K562 (cell line): ENCODE results near the gene FUCA2.

Source experiments
- BRF1 ChIP-seq: IDR thresholded peaks from 3 replicates; pipeline ENCODE4 v1.6.1; 2011; ENCODE audit warnings: borderline replicate concordance, mild to moderate bottlenecking; ENCODE audit not compliant: insufficient read length; ENCODE audit errors: extremely low read depth
- CBX2 ChIP-seq: fragments of 200-600 bp; sonication (generic); IDR thresholded peaks from one replicate; pipeline ENCODE4 v1.6.1; 2012; ENCODE audit warnings: mild to moderate bottlenecking, low read length, inconsistent platforms; ENCODE audit not compliant: insufficient read depth, poor library complexity, severe bottlenecking
- EZH2 ChIP-seq: IDR thresholded peaks from 2 replicates; pipeline ENCODE4 v1.6.1; 2012; ENCODE audit warnings: low read depth, mild to moderate bottlenecking, inconsistent platforms, low read length, borderline replicate concordance
- NR2C2 ChIP-seq, 2 experiments: fragments of 200-800 bp in 1 of 2; sonication (Bioruptor generic) in 1 of 2; sonication (generic) in 1 of 2; formaldehyde crosslinking in 1 of 2; IDR thresholded peaks; 2 replicates each; pipeline versions ENCODE4 v1.6.1 to v1.8.0; 2016 to 2022; ENCODE audit warnings: mild to moderate bottlenecking in 1 of 2, missing compliant biosample characterization in 1 of 2, missing genetic modification characterization in 1 of 2, missing genetic modification reagents in 1 of 2
- POLR2A ChIP-seq: fragments of 450-650 bp; conservative IDR thresholded peaks from 2 replicates; pipeline ENCODE4 v1.6.1; 2016
- SIRT6 ChIP-seq: IDR thresholded peaks from one replicate; pipeline ENCODE4 v1.6.1; 2012; ENCODE audit warnings: low read depth, mild to moderate bottlenecking, control low read depth, inconsistent platforms, low read length, moderate library complexity
- ZBTB43 ChIP-seq: sonication (generic); formaldehyde crosslinking; IDR thresholded peaks from 2 replicates; pipeline ENCODE4 v1.8.0; 2023; ENCODE audit warnings: mild to moderate bottlenecking, missing genetic modification reagents
- ZFP36 ChIP-seq: fragments of 150-350 bp; IDR thresholded peaks from 2 replicates; pipeline ENCODE4 v1.6.1; 2018; ENCODE audit warnings: low read length, low read depth; ENCODE audit not compliant: partially characterized antibody
- ZKSCAN8 ChIP-seq: fragments of 200-800 bp; sonication (Bioruptor generic); IDR thresholded peaks from 2 replicates; pipeline ENCODE4 v1.6.1; 2016; ENCODE audit warnings: missing genetic modification characterization, missing compliant biosample characterization
- ZNF146 ChIP-seq: IDR thresholded peaks from one replicate; pipeline ENCODE4 v1.6.1; 2018; ENCODE audit warnings: missing compliant biosample characterization; ENCODE audit not compliant: unreplicated experiment
- TF ChIP-seq, protein P1 (sequence below), 3 experiments: IDR thresholded peaks in 2 of 3; conservative IDR thresholded peaks in 1 of 3; 2 replicates each; pipeline ENCODE4 v1.5.1; 2011 to 2012; ENCODE audit warnings: low read length in 3 of 3, mild to moderate bottlenecking in 3 of 3, control low read depth in 2 of 3, improper control_type of control experiment in 1 of 3, inconsistent platforms in 1 of 3, low read depth in 1 of 3, mixed read lengths in 1 of 3, moderate library complexity in 1 of 3; ENCODE audit not compliant: insufficient read depth in 2 of 3

- TF ChIP-seq EZH2 (no peak), NR2C2 (CRISPR knock-in tag; IDR thresholded peaks at IDR 0.05) (no peak), NR2C2 (tag; IDR thresholded peaks at IDR 0.05) (no peak), POLR2A (no peak), ZNF146 (CRISPR knock-in tag) (no peak), ZFP36 (no peak), BRF1 (no peak), ZKSCAN8 (CRISPR knock-in tag) (no peak), CBX2 (no peak), SIRT6 (no peak), ZBTB43 (CRISPR knock-in tag) (no peak)
- TF ChIP-seq, protein P1, sequence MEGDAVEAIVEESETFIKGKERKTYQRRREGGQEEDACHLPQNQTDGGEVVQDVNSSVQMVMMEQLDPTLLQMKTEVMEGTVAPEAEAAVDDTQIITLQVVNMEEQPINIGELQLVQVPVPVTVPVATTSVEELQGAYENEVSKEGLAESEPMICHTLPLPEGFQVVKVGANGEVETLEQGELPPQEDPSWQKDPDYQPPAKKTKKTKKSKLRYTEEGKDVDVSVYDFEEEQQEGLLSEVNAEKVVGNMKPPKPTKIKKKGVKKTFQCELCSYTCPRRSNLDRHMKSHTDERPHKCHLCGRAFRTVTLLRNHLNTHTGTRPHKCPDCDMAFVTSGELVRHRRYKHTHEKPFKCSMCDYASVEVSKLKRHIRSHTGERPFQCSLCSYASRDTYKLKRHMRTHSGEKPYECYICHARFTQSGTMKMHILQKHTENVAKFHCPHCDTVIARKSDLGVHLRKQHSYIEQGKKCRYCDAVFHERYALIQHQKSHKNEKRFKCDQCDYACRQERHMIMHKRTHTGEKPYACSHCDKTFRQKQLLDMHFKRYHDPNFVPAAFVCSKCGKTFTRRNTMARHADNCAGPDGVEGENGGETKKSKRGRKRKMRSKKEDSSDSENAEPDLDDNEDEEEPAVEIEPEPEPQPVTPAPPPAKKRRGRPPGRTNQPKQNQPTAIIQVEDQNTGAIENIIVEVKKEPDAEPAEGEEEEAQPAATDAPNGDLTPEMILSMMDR (IDR thresholded peaks at IDR 0.05 in 2 of 3, conservative IDR thresholded peaks at IDR 0.05 in 1 of 3; ENCODE audit: insufficient read depth in 2 of 3, low read depth in 1 of 3, low read length in 3 of 3): no peak
Observed at GRCh38 chr6:143544011-143544696, 32.6 kb upstream of the FUCA2 start.
